Measurements from ENCODE around the gene TRIM17.

The TRIM17 gene

GRCh38 chr1:228385232-228385631, 31.4 kb downstream of the TRIM17 start:
- Histone ChIP-seq H3K9me3 (ENCODE audit: insufficient read depth, low read length) (no peaks in the 10 kb centered on the region), H3K36me3 (replicated peaks; ENCODE audit: low read depth, low read length) (no peaks in the 10 kb centered on the region), H3K4me1 (ENCODE audit: low read length) (no peaks in the 10 kb centered on the region), H4K20me1 (ENCODE audit: insufficient read depth, low read length) (no peaks in the 10 kb centered on the region), H2AFZ (ENCODE audit: low read depth, low read length) (no peak overlapping the region), H3K4me3 (ENCODE audit: low read length) (no peak overlapping the region), H3K9ac (ENCODE audit: low read length) (no peak overlapping the region), H3K4me2 (ENCODE audit: low read length) (no peak overlapping the region), H3K27ac (ENCODE audit: low read length) (no peak overlapping the region), H3K79me2 (ENCODE audit: low read length) (no peaks in the 10 kb centered on the region), H3K27me3 (ENCODE audit: low read depth, low read length) (no peaks in the 10 kb centered on the region)
- TF ChIP-seq EZH2phosphoT487 (IDR thresholded peaks at IDR 0.05; ENCODE audit: low read depth): no peak
- TF ChIP-seq, protein P1, sequence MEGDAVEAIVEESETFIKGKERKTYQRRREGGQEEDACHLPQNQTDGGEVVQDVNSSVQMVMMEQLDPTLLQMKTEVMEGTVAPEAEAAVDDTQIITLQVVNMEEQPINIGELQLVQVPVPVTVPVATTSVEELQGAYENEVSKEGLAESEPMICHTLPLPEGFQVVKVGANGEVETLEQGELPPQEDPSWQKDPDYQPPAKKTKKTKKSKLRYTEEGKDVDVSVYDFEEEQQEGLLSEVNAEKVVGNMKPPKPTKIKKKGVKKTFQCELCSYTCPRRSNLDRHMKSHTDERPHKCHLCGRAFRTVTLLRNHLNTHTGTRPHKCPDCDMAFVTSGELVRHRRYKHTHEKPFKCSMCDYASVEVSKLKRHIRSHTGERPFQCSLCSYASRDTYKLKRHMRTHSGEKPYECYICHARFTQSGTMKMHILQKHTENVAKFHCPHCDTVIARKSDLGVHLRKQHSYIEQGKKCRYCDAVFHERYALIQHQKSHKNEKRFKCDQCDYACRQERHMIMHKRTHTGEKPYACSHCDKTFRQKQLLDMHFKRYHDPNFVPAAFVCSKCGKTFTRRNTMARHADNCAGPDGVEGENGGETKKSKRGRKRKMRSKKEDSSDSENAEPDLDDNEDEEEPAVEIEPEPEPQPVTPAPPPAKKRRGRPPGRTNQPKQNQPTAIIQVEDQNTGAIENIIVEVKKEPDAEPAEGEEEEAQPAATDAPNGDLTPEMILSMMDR (IDR thresholded peaks at IDR 0.05; ENCODE audit: low read depth, low read length): no peak

DNA sequence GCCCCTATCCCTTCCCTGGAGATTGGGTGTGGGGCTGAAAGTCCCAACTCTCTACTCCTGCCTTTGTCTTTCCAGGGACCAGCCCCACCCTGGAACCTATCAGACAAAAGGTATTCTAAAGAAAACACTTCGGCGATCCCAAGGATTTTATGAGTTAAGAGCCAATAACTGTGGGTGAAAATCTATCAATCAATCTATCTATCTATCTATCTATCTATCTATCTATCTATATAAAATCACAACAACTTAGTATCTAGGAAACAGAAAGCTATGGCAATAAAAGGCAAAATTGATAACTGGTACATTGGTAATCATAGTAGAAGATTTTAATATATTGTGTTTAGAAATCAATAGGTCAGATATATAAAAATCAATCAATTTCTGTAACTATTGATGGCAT, 32.9 kb downstream of the TRIM17 start:
- H4K20me1 ChIP-seq (ENCODE audit: insufficient read depth, low read length): no peaks in the 10 kb centered on the region
- H3K9ac ChIP-seq (ENCODE audit: low read length): no peak overlapping the region
- H3K4me1 ChIP-seq (ENCODE audit: low read length): no peaks in the 10 kb centered on the region
- no peaks in the 10 kb centered on the region for H3K79me2 ChIP-seq (ENCODE audit: low read length)
- H3K27ac ChIP-seq (ENCODE audit: low read length): no peak overlapping the region
- TF ChIP-seq, protein P1 (IDR thresholded peaks at IDR 0.05; ENCODE audit: low read depth, low read length): no peak
- no peak for TF ChIP-seq EZH2phosphoT487 (IDR thresholded peaks at IDR 0.05; ENCODE audit: low read depth)
- H3K4me2 ChIP-seq (ENCODE audit: low read length): no peak overlapping the region
- H3K4me3 ChIP-seq (ENCODE audit: low read length): no peak overlapping the region
- no peak overlapping the region for H2AFZ ChIP-seq (ENCODE audit: low read depth, low read length)
- no peaks in the 10 kb centered on the region for H3K27me3 ChIP-seq (ENCODE audit: low read depth, low read length)
- H3K9me3 ChIP-seq (ENCODE audit: insufficient read depth, low read length): no peaks in the 10 kb centered on the region
- no peaks in the 10 kb centered on the region for H3K36me3 ChIP-seq (replicated peaks; ENCODE audit: low read depth, low read length)

GRCh38 chr1:228381356-228381755, 35.3 kb downstream of the TRIM17 start:
- H3K27ac ChIP-seq (ENCODE audit: low read length): no peak overlapping the region
- no peaks in the 10 kb centered on the region for H4K20me1 ChIP-seq (ENCODE audit: insufficient read depth, low read length)
- no peaks in the 10 kb centered on the region for H3K79me2 ChIP-seq (ENCODE audit: low read length)
- H2AFZ ChIP-seq (ENCODE audit: low read depth, low read length): no peak overlapping the region
- no peaks in the 10 kb centered on the region for H3K36me3 ChIP-seq (replicated peaks; ENCODE audit: low read depth, low read length)
- H3K9me3 ChIP-seq (ENCODE audit: insufficient read depth, low read length): no peaks in the 10 kb centered on the region
- H3K4me1 ChIP-seq (ENCODE audit: low read length): no peaks in the 10 kb centered on the region
- no peak overlapping the region for H3K4me2 ChIP-seq (ENCODE audit: low read length)
- H3K27me3 ChIP-seq (ENCODE audit: low read depth, low read length): no peaks in the 10 kb centered on the region
- TF ChIP-seq, protein P1 (IDR thresholded peaks at IDR 0.05; ENCODE audit: low read depth, low read length): no peak
- TF ChIP-seq EZH2phosphoT487 (IDR thresholded peaks at IDR 0.05; ENCODE audit: low read depth): no peak
- no peak overlapping the region for H3K9ac ChIP-seq (ENCODE audit: low read length)
- no peak overlapping the region for H3K4me3 ChIP-seq (ENCODE audit: low read length)

- Histone ChIP-seq H3K27me3 (ENCODE audit: low read depth, low read length) (no peaks in the 10 kb centered on the region), H3K79me2 (ENCODE audit: low read length) (no peaks in the 10 kb centered on the region), H3K4me3 (ENCODE audit: low read length) (no peak overlapping the region), H2AFZ (ENCODE audit: low read depth, low read length) (no peak overlapping the region), H3K9me3 (ENCODE audit: insufficient read depth, low read length) (no peaks in the 10 kb centered on the region), H3K9ac (ENCODE audit: low read length) (no peak overlapping the region), H4K20me1 (ENCODE audit: insufficient read depth, low read length) (no peaks in the 10 kb centered on the region), H3K4me1 (ENCODE audit: low read length) (no peaks in the 10 kb centered on the region), H3K36me3 (replicated peaks; ENCODE audit: low read depth, low read length) (no peaks in the 10 kb centered on the region), H3K27ac (ENCODE audit: low read length) (no peak overlapping the region), H3K4me2 (ENCODE audit: low read length) (no peak overlapping the region)
- TF ChIP-seq, protein P1 (IDR thresholded peaks at IDR 0.05; ENCODE audit: low read depth, low read length): no peak
- no peak for TF ChIP-seq EZH2phosphoT487 (IDR thresholded peaks at IDR 0.05; ENCODE audit: low read depth)
Measured at GRCh38 chr1:228379666-228380065, 37.0 kb downstream of the TRIM17 start.
